A549 (cell line): ENCODE data around the gene EML4.

Experiments
- CHD4 ChIP-seq: fragments of 200-600 bp; sonication (generic); IDR thresholded peaks from 2 replicates; pipeline ENCODE4 v1.6.1; 2016; ENCODE audit warnings: antibody characterized with exemption, mild to moderate bottlenecking, borderline replicate concordance
- CTCF ChIP-seq: fragments of >200 bp; sonication (Bioruptor Twin); formaldehyde crosslinking; IDR thresholded peaks from 3 replicates; pipeline ENCODE4 v1.5.1; 2016
- REST ChIP-seq: fragments of 200-600 bp; sonication (generic); IDR thresholded peaks from 2 replicates; pipeline ENCODE4 v1.6.1; 2016; ENCODE audit warnings: antibody characterized with exemption, mild to moderate bottlenecking, moderate library complexity

GRCh38 chr2:42328148-42328833 is 159.1 kb downstream of the EML4 start:
- TF ChIP-seq CTCF (peak; percentile 83), REST (no peak), CHD4 (no peak)
